HepG2 (cell line): ENCODE data around the gene ERRFI1. TPM values are rescaled to one million over a fixed set of nuclear protein-coding genes. Genes with fewer than 3 reads are reported as not detected.

Experiments
- GMEB1 ChIP-seq: sonication (generic); formaldehyde crosslinking; IDR thresholded peaks from 2 replicates; pipeline ENCODE4 v1.5.1; 2020; ENCODE audit warnings: missing genetic modification reagents, mild to moderate bottlenecking, borderline replicate concordance
- TFE3 ChIP-seq: IDR thresholded peaks from 2 replicates; pipeline ENCODE4 v1.6.1; 2016
- ZSCAN29 ChIP-seq: sonication (generic); formaldehyde crosslinking; conservative IDR thresholded peaks from 2 replicates; pipeline ENCODE4 v1.4.0; 2020; ENCODE audit warnings: mild to moderate bottlenecking, missing genetic modification reagents
- polyA plus RNA-seq, 8 experiments: library from polyadenylated mRNA; depleted of rRNA in 3 of 8; stranded (reverse) in 7 of 8; unstranded in 1 of 8; fragments of >200 nt; fragmentation: Illumina TruSeq in 4 of 8; extraction: Trizol in 4 of 8; gene quantifications; 2 replicates each; pipeline versions ENCODE4 v1.2.1 to v1.2.3, GENCODE V29; 2011 to 2016; ENCODE audit warnings: low read depth in 4 of 8, missing spikeins in 1 of 8, mixed read lengths in 1 of 8; ENCODE audit not compliant: insufficient read depth in 1 of 8
- total RNA-seq, 5 experiments: library from RNA; depleted of rRNA; stranded (reverse); fragments of >200 nt; fragmentation: Illumina TruSeq; extraction: Trizol; gene quantifications; 2 replicates each; pipeline ENCODE4 v1.2.3, GENCODE V29; 2016; ENCODE audit warnings: low read depth in 1 of 5
- TF ChIP-seq, protein P1 (sequence below): IDR thresholded peaks from 2 replicates; pipeline ENCODE4 v1.6.1; 2016; ENCODE audit warnings: low read depth, missing genetic modification reagents, missing compliant biosample characterization

Gene ERRFI1
- total and polyA plus RNA-seq, 2 of the 13 experiments (the other 11 are each of a cell fraction or from before 2014, with no cell fraction given), result 84.4 to 753 TPM

DNA sequence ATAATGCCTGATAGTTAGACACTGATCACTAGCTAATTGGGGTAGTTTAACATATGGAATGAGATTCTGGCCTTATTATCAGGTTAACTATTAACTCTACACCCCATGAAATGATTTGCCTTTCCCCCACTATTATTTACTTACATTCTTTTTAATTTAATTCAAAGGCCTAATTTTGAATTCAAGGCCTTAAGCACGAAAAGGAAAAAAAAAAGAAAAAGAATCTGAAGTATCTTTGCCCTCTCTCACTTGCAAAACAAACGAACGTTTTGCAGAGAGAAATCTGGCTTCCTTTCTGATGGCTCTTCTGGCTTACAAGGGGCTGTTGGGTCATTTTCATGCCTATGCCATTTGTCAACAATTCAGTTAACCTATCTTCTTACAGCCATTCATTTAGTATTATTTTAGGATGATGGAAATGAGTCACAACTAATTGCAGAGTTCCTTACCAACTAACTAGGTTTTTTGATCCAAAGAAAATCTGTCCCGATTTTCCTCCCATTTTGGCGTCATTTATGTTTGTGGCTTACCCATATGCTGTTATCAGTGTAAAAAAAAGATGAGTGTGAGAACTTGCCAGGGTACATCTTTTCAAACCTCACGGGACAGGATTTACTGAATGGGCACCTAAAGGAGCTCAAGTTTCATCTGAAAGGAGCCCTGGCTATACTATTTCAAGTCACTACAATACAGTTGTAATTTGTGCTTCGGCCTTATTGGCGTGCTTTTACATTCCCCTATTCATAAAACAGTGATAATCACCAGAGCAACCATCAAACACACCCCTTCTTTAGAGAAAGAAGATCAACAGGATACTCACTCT lies 1.9 kb upstream of the ERRFI1 start (continued):
- TF ChIP-seq TFE3 (CRISPR knock-in tag), result 0 out of 2 replicates have a peak, but pooled peaks have one; percentile 3
- TF ChIP-seq, protein P1, sequence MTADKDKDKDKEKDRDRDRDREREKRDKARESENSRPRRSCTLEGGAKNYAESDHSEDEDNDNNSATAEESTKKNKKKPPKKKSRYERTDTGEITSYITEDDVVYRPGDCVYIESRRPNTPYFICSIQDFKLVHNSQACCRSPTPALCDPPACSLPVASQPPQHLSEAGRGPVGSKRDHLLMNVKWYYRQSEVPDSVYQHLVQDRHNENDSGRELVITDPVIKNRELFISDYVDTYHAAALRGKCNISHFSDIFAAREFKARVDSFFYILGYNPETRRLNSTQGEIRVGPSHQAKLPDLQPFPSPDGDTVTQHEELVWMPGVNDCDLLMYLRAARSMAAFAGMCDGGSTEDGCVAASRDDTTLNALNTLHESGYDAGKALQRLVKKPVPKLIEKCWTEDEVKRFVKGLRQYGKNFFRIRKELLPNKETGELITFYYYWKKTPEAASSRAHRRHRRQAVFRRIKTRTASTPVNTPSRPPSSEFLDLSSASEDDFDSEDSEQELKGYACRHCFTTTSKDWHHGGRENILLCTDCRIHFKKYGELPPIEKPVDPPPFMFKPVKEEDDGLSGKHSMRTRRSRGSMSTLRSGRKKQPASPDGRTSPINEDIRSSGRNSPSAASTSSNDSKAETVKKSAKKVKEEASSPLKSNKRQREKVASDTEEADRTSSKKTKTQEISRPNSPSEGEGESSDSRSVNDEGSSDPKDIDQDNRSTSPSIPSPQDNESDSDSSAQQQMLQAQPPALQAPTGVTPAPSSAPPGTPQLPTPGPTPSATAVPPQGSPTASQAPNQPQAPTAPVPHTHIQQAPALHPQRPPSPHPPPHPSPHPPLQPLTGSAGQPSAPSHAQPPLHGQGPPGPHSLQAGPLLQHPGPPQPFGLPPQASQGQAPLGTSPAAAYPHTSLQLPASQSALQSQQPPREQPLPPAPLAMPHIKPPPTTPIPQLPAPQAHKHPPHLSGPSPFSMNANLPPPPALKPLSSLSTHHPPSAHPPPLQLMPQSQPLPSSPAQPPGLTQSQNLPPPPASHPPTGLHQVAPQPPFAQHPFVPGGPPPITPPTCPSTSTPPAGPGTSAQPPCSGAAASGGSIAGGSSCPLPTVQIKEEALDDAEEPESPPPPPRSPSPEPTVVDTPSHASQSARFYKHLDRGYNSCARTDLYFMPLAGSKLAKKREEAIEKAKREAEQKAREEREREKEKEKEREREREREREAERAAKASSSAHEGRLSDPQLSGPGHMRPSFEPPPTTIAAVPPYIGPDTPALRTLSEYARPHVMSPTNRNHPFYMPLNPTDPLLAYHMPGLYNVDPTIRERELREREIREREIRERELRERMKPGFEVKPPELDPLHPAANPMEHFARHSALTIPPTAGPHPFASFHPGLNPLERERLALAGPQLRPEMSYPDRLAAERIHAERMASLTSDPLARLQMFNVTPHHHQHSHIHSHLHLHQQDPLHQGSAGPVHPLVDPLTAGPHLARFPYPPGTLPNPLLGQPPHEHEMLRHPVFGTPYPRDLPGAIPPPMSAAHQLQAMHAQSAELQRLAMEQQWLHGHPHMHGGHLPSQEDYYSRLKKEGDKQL (CRISPR knock-in tag), result peak; percentile 28; the same call in 1 of the 2 replicates
- peak; percentile 8; the same call in 1 of the 2 replicates for TF ChIP-seq GMEB1
- 0 out of 2 replicates have a peak, but pooled peaks have one; percentile 33 for TF ChIP-seq ZSCAN29 (CRISPR knock-in tag)
- TF ChIP-seq, all 625 proteins: peak for 17
